NCI-H1105 (cell line): ENCODE results near the gene THOC3.
"Not testable (repeated sequence)": the region's sequence is repeated elsewhere in the genome, so short reads cannot be mapped to it uniquely, and the experiment has no call there.

Experiments
- DNase-seq: peaks from one replicate; lab custom pipeline; 2025; lab: John Stamatoyannopoulos, UW

The THOC3 gene

DNA sequence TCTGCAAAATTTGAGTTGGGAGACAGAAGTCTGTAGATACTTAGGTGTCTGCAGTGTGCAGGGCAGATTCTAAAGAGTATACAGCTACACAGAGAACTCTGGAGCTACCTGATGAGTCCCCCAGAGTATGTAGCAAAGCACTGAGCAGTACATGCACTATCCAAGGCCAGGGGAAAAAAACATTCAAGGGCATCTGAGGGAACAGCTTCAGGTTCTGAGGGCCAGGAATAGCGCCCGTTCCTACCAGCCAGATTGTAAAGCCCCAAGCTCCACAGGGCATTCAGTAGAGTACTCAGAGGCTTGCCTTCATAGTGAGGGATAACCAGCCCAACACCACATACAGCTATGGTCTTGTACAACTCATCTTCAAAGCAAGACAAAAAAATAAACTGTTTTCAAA lies 27.5 kb downstream of the THOC3 start:
- not testable (repeated sequence) for DNase-seq

DNA sequence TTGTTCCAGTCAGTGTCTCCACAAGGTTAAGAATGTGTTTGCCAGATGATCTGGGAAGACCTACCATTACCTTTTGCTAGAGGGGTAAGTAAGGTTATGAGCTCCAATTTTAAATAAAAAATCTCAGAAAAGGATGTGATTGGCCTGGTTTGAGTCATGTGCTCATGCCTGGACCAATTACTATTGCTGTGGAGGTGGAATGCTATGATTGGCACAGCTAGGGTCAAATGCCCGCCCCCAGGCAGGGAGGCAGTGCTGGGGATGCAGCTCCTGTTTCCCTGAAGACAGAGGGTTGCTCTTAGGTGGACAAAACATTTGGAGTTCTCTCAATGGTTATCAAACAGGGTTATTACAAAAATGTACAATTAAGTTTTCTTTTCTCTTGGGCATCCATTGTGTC lies 29.6 kb downstream of the THOC3 start:
- DNase-seq = not testable (repeated sequence)

GRCh38 chr5:175928752-175929151 lies 39.4 kb downstream of the THOC3 start:
- DNase-seq = not testable (repeated sequence)

DNA sequence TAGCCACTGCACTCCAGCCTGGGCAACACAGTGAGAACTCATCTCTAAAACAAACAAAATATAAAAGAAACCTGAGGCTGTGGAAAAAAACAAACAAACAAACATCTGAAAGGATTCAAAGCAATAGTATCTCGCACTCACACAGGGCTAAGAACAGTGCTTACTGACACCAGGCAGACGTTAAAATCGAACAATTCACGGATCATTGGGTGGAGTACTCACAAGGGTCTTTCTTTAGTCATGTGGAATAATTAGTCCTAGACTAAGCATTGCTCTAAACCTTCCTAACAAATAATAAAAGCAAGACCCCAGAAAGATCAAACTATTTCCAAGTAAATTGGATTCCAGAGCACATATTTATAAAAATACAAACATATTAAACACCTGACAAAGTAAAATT lies 43.0 kb downstream of the THOC3 start:
- not testable (repeated sequence) for DNase-seq

DNA sequence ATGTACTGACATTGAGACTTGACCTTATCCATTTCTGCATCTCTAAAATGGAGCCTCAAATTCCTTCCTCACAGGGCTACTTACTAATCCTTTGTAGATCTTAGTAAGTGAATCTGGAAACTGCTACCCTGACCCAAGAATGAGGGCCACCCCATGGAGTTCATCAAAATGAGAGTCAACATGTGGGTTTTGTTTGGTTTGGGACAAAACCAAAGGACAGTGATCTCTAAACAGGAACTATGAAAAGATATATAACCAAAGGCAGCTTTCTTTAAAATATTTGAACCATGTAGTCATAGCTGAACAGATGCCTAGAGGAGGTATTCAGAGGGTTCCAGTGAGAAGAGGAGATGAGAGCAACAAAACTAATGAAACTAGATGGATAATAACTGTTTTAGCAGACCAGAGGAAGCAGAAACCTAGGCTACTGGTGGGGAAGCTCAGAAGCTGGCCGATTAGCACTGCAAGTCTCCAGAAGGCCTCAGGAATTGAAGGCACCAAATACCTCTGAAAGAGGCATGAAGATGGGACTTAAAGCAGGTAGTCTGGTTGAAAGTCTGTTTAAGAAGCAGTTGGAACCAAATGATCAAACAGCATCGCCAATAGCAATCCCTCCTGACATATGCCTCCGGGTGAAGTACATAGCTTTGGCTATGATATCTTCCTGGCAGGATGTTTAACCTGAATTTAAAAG lies 45.8 kb downstream of the THOC3 start:
- DNase-seq = no peak

DNA sequence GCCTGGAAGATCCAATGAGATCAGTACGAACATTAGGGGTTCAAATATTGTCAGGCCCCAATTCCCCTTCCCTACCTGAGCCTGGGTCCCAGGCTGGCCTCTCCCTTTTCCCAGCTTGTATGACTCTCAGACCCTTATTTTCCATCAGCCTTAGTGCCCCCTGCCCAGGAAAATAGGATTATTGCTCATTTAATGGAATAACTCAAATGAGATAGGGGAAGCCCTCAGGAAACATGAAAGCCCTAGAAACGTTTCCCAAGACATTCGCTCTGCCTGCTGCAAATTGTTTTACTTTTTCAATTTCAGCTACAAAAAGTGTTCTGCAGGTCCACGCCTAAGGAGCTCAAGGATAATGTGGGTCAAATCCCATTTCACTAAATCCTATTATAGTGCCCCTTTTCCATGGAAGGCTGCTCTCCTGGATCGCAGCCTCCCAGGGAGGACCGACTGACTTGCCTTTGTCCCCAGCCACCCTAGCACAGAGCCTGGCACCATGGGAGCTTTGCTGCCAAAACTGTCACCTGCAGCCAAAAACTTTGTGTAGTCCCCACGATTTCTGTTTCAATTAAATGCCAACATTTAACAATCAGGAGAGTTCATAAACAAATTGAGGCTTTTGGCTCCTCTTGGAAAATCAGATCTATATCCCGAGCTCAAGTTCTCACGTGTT lies 46.9 kb downstream of the THOC3 start:
- no peak for DNase-seq

GRCh38 chr5:175920231-175920811 lies 47.8 kb downstream of the THOC3 start:
- no peak for DNase-seq

GRCh38 chr5:175915066-175916037 lies 52.8 kb downstream of the THOC3 start:
- DNase-seq = not testable (repeated sequence)

DNA sequence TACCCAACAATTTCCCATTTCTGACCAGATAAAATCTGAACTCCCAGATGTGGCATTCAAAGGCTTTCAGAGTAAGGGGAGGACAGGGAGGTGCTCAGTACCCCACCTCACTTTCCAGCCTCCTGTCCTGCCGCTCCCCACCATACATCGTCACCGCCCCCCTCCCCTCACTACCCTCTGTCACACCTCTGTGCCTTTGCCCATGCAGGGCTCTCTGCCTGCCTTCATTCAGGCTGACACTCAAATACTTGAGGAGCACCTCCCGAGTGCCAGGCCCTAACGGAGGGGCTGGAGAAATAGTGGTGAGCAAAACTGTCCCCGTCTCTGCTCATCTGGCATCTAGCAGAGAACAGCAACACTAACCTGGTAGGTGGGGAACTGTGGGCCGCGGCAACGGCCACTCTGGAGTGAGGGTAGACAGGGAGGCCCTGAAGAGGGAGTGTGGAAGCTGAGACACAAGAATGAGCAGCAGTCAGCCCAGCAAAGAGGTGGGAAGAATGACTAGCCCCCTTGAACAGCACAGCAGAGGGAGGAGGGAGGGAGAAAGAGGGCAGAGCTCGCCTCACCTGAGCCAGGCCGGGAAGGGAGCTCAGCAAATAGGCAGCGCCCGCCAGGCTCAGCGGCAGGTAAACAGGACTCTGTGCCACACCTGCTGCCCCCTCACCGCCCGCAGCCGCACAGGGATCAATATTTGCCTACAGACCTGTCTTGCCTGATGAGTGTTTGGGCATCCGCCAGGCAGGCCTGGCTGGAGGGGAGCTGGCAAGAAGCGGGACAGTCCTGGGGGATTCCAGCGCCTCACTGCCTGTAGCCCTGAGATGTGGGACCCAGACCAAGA lies 54.1 kb downstream of the THOC3 start:
- DNase-seq = not testable (repeated sequence)

GRCh38 chr5:175910072-175910471 lies 58.0 kb downstream of the THOC3 start:
- not testable (repeated sequence) for DNase-seq
